ENCODE measurements around the gene ACP2.

ACP2 gene

DNA sequence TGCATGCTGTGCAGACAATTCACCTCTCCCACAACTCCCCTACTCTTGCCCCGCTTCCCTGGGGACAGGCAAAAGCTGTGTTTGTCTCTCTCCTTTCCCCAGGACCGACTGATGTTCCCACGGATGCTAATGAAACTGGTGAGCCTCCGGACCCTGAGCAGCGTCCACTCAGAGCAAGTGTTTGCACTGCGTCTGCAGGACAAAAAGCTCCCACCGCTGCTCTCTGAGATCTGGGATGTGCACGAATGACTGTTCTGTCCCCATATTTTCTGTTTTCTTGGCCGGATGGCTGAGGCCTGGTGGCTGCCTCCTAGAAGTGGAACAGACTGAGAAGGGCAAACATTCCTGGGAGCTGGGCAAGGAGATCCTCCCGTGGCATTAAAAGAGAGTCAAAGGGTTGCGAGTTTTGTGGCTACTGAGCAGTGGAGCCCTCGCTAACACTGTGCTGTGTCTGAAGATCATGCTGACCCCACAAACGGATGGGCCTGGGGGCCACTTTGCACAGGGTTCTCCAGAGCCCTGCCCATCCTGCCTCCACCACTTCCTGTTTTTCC, 19.9 kb upstream of the ACP2 start:
- DNase-seq = no peak

DNA sequence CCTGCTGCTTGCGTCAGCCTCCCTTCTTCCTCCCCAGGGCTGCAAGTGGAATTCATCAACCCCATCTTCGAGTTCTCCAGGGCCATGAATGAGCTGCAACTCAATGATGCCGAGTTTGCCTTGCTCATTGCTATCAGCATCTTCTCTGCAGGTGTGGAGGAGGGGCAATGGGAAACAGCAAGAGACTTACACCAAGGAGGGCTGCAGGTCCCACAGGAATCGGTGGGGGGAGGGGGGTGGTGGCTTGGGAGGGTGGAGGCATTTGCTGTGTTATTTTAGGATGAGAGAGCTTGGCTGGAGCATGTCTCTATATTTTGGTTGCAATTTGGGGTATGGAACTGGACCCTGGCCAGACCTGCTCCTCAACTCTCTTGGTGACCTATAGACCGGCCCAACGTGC, 19.3 kb upstream of the ACP2 start:
- DNase-seq = no peak

DNA sequence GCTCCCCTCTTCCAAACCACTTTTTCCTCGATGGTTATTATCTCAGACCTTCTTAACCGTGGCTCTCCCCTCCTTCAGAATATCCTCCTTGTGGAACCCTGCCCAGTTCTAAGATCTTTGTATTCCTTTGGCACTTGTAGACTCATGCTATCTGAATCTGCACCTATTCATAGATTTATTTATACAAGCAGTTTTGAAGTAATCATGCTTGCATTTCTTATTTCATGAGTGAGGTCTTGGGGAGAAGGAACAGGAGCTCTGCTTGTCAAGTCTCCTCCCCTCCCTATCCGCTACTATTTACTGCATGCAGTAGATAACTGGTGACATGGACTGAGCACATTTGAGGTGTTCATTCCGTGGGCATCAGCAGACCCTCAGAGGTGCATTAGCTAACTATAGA, 15.9 kb upstream of the ACP2 start:
- DNase-seq = no peak

DNA sequence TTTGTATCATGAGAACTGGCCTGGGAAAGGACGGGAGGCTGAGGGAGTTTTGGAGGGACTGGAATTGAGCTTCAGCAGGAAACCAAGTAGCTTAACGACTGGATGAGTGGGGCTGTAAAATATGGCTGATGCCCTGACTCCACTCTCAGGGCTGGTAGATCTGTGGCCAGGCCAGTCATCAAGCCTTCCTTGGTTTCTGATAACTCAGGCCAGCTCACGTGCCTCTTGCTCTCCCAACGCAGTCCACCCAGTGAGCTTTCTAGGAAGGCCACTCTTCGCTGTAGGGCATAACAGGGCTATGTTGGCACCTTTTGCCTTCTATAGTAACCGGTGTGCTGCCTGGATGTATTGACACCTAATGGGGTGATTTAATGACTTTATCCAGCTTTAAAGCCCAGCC, 15.5 kb upstream of the ACP2 start:
- DNase-seq = no peak

DNA sequence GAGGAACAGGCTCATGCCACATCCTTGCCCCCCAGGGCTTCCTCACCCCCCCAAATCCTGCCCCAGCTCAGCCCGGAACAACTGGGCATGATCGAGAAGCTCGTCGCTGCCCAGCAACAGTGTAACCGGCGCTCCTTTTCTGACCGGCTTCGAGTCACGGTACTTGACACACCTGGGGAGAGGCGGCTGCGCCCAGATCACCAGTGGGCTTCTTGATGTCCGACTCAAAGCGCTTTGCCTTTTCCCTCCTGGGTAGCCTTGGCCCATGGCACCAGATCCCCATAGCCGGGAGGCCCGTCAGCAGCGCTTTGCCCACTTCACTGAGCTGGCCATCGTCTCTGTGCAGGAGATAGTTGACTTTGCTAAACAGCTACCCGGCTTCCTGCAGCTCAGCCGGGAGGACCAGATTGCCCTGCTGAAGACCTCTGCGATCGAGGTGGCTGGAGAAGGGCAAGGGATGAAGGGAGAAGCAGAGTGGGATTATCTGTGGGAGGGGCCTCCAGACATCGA, 12.7 kb upstream of the ACP2 start:
- no peak for DNase-seq

DNA sequence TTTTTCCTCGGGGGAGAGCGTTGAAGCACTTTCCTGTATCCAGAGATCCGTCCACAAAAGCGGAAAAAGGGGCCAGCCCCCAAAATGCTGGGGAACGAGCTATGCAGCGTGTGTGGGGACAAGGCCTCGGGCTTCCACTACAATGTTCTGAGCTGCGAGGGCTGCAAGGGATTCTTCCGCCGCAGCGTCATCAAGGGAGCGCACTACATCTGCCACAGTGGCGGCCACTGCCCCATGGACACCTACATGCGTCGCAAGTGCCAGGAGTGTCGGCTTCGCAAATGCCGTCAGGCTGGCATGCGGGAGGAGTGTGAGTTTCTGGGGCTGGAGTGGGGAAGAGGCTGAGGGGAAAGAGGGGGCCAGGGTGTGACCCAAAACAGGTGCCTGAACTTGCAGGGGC, 11.8 kb upstream of the ACP2 start:
- DNase-seq = no peak

DNA sequence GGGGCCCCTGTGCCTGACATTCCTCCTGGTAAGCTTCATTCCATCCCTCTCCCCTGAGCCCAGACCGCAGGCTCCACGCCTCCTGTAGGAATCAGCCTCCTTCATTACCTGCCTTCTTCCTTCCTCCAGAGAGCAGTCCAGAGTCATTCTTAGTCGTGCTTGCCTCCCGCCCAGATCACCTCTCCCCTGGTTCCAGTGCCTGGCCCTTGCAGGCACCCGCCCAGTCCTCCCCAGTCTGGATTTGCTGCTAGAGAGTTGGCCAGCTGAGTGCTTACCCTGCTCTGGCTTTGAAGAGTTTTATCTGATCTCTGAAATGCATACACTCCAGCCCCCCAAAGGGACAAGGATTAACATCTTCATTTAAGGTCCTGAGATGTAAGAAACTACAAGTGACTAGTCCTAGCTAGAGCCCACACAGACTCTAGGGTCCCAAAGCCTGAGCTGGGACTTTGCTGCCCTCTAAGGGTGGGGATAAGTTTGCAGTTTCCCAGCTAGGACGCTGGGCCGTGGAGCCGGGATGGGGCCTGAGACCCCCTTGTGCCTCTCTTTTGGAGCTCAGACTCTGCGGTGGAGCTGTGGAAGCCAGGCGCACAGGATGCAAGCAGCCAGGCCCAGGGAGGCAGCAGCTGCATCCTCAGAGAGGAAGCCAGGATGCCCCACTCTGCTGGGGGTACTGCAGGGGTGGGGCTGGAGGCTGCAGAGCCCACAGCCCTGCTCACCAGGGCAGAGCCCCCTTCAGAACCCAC, 10.8 kb upstream of the ACP2 start:
- no peak for DNase-seq

DNA sequence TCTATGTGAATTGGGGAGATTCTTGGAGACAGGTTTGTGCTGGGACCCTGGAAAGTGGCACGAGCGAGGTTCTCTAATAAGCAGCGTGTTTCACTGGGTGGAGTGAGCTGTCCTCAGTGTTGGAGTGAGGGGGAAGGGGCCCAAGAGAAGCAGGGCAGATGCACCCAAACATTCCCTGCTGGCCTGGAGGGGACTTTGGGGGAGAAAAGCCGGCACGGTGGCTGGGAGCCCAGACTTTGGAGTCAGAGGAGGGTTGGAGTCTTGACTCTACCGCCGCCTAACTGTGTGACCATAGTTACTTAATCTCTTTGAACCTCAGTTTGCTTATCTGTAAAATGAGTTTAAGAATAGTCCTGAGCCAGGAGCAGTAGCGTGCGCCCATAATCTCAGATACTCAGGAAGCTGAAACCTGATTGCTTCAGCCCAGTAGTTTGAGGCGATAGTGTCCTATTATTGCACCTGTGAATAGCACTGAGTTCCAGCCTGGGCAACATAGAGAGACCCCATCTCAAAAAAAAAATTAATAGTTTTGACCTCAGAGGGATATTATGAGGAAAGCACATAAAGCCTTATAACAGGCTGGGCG, 9.8 kb upstream of the ACP2 start:
- DNase-seq = no peak

DNA sequence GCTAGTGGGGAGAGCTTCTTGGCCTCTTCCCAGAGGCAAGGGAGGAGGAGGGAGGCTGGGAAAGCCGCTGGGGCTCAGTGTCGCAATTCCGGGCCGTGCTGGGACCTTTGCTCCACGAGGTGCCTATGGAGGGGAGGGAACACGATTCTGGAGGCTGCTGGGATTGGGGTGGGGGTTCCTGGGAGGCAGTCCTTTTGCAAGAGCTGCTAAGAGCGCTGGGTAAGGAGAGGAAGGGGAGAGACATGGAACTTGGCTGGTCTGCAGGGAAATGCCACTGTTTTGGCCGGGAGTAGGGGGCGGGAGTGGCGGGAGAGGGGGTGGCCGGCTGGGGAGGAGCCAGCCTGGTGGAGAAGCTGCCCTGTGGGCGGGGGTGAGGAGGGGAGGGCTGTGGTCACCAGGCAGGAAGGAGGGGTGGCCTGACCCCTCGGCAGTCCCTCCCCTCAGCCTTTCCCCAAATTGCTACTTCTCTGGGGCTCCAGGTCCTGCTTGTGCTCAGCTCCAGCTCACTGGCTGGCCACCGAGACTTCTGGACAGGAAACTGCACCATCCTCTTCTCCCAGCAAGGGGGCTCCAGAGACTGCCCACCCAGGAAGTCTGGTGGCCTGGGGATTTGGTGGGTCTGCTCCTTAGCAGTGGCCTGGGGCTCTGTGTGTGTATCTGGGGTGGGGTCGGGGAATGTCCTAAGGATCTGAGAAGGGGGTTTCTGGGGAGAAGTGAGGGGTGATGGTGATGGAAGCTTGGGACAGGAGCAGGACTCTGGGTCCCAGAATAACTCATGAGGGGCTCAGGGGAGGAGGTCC, 9.1 kb upstream of the ACP2 start, which contains the start of gene NR1H3:
NR1H3 (plus strand) TSS at position 480 of the 800 bp plus-strand sequence. CDS start 1,221 bp downstream, outside the sequence.
- DNase-seq = no peak

DNA sequence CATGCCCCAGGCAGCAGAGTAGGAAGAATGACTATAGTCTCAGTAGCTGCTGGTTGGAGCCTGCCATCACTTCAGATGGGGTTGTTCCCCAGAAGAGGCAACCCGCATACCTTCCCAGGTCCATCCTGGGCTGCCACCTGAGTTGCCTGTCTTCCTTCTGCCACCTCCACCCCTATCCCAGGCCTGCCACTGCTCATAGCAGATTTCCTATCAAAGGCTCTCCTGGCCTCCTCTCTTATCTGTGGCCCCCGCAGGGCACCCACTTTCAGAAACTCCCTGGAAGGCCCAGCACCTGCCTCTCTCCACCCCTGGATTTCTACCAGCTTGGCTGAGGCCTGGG, 8.5 kb upstream of the ACP2 start:
- no peak for DNase-seq

DNA sequence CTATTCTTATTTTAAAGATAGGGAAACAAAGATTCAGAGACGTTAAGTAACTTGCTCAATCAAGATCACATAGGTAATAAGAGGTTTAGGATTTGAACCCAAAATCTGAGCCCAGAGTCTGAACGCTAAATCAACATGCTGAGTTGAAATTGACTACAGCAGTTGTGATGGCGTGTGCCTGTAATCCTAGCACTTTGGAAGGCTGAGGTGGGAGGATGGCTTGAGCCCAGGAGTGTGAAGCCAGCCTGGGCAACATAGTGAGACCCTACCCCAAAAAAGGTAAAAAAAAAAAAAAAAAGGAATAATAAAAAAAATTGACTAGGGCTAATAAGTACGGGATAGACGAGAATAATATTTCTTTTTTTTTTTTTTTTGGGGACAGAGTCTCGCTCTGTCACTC, 7.8 kb upstream of the ACP2 start:
- DNase-seq = no peak

DNA sequence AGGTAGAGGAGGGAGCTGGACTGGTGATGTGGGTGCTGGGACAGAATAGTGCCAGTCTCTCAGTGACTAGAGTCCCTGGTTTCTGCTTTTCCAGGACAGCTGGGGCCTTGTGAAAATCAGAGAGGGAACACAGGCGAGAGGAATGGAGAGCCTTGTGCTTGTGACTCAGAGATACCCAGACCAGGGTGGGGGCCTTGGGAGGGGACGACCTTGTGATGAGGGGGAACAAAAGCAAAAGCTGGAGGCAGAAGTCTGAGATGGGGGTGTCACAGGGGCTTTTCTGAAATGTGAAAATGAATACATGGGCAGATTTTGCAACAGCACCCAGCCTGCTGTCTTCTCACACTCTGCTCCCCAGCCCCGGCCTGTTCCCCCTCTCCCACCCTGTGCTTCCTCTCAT, 5.8 kb upstream of the ACP2 start:
- DNase-seq = no peak

DNA sequence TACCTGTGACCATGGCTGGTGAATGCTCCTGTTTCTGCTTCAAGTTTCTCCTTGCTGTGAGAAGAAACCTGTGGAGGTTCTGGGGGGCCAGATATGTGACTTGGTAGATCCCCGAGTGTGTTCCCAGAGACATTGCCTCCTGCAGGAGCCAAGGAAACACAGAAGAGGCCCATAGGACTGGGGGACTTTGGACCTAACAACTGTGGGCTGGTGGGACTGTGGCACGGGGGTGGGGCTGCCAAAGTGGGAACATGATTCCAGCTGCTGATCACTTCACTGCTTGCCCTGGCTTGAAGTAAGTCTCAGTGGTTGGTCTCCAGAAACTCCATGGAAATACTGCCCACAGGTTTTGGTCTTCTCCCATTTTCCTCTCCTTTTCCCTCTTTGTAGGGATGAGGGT, 5.0 kb upstream of the ACP2 start:
- DNase-seq = no peak

DNA sequence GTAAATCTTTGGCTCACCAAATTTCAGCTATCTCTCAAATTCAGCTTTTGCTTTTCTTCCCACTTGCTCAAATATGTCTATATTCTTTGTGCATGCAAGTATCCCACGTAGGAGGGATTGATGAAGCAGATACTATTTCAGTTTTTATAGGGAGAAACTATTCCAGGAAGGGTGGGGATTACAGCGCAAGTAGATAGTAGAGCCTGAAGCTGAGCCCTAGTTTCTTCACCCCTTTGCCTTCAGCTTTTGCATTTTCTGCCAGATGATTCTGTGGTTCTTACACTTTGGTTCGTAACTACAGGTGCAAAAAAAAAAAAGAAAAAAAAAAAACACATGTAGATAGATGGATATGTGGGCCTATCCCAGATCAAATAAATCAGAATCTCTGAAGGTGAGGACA, 3.1 kb upstream of the ACP2 start:
- DNase-seq = no peak

DNA sequence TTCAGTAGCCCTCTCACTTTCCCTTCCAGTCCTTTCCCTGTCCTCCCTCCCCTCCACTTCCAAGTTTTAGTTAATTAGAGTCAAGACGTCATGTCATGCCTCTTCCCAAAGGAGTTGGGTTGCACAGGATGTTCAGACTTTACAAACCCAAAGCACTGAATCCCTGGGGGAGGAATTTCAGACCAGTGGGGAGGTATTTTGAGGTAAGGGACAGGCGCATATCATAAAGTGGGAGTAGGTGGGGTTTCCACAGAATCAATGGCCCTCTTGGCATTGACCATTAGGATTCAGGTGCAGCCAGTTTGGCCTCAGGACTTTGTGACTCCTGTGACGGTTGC, 733 bp upstream of the ACP2 start:
- no peak for DNase-seq

DNA sequence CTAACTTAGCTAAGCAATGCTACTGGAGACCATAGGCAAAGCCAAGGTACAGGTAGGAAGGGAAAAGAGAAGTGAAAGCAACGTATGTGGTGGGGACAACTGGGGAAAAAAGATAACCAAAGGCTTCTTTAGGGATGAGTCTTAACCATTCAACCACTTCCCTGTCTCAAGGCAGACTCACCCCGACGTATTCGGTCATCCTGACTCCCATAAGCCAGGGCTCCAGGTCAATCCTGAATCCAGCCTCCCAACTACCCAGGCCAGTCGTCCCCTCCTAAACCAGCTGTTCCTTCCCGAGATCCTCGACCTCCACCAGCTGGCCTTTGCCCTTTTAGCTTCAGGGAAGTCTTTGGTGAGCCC, 330 bp downstream of the ACP2 start:
- DNase-seq = no peak

DNA sequence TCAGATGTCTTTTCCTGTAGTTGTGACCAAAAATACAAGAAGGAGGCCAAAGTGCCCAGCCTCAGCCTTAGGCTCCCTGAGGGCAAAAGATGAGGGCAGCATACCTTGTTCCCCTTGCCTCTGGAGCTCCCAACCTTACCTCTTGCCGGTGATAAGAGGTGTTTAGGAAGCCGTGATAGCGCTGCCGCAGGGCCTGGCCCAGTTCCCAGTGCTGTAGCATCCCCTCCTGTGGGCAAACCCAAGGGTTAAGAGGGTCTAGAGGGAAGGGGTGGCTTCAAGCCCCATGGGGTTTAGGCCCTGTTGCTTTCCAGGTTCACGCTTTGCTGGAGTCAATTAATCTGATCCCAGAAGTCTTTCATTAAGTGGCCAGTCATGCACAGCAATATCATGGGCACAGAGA, 1.1 kb downstream of the ACP2 start:
- DNase-seq = no peak

DNA sequence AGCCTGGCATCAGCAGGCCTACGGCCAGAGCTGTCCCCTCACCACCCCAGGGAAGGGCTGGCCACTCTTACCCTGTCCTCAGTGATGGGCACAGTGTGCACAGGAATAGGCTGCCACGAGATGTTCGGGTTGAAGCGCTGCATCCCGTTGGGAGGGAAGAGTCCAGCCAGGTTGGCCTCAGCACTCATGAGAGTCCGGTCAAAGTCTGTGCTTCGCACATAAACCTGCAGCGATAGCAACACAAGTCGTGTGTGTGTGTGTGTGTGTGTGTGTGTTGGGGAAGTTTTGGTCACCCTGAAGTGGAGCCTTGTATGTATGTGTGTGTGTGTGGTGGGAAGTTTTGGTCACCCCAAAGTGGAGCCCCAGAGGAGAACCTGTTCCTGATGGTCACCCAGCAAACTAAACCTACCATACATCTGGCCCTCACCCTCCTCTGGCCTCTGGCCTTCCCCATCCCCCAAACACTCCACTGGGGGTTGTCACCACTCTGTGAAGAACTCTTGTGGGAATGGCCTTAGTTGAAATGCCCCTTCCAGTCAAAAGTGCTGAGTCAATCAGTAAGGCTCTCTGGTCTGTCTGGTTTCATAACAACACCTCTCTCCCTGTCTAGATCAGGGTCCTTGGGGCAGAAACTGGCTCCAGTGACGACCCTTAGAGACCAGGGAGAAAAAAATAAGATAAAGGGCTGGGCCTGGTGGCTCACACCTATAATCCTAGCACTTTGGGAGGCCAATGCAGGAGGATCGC, 2.8 kb downstream of the ACP2 start:
- DNase-seq = no peak

DNA sequence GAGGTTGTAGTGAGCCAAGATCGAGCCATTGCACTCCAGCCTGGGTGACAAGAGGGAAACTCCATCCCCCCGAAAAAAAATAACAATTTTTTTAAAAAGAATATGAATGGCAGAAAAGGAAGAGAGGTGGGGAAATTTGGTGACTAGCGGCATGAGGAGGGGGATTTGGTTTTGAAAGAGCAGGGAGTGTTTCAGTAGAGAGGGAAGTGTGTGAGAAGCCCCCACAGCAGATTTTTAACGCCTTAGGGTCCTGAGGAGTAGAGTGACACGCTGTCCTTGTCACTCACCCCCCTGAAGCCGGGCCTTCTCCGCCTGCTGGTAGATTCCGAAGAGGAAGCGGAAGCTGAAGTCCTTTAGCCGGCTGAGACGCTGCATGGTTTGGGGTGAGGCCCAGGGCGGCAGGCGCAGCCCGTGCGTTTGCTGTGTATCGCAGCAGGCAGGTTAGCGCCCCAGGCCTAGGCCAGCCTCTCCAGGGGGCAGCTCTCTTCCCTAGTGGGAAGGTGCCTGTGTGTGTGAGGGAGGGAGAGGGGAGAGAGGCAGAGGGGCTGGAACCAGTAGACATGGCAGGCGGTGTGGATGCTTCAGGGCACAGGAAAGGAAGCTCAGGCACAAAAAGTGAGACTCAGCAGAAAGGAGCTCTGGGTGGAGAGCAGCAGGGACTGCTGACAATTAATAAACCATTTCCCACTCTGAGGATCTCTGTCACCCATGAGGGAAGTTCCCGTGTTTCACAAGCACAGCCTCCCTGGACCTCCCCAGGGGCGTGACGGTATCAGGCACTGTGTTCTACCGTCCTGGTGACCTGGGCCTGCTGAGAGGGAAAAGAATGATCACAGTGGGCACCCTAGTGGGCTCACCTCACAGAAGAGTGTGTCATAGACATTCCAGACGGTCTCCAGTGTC, 3.9 kb downstream of the ACP2 start:
- DNase-seq = no peak

DNA sequence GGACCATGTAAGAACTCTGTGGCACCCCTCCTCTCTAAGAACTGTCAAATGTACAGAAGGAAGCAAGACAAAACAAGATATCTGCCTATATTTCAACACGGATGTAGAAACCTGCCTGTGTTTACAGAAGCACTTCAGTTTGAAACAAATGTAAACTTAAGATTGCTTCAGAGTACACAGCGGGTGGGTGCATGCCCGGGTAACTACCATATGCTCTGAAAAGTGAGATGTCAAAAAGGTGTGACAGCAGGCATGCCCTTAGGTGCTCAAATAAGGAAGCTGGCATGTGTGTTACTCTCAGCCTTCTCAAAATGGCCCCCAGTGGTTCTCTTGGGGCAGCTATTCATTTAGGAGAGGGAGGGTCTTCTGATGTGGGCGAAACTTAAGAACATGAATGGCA, 5.2 kb downstream of the ACP2 start:
- DNase-seq = no peak

DNA sequence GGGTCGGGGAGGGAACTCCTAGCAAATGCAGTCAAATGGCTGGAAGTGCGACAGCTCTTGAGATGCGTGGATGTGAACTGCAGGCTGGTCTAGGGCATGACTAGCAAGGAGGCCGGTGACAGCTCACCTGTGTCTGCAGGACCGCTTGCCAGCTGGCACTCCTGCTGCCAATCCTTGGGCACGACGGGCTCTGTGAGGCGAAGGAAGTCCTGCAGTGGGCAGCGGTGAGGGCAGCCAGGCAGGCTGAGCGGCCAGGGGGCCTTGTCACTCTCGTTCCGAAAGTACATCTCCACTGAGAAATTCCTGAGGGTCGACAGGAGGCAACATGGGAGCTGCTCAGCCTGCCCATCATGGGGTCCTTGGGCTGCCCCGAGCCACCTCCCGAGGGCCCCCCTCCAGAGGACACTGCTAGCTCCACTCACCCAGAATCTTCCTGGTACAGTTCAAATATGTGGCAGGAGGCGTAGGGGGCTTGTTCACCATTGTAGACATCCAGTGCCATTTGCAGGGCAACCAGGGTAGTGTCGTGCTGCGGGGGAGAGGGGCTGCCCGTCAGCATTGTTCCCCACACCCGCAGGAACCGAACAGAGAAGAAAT, 5.9 kb downstream of the ACP2 start:
- DNase-seq = no peak

DNA sequence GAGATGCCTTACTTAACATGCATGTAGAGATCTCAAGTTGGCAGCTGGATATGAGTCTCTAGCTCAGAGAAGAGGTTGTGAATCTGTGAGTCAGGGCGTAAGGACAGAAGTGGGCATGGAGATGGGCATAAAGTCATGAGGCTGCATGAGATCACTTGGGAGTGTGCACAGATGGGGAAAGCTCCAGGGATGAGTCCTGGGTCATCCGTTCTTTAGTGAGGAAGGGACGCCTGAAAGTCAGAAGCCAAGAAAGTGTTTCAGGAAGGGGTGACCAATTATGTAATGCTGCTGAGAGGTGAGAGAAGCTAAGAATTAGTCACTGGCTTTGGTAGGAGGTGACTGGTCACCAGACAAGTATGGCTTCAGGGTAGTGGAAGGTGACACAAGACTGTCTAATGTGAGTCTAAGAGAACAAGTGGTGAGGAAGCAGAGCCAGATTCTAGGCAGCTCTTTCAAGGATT, 6.7 kb downstream of the ACP2 start:
- DNase-seq = no peak

Measured in NCI-H187 treated with DMSO at 0.1 percent for 48 hours (cell line).